LNCaP clone FGC (cell line): Measurements from ENCODE around the gene TINCR.

Source experiments
- DNase-seq: peaks from one replicate; pipeline ENCODE4 v3.0.0-alpha.2; 2011; ENCODE audit warnings: low read depth
- H3K4me3 ChIP-seq: 2 replicates; pipeline ENCODE4 v1.5.1; 2011; ENCODE audit warnings: mild to moderate bottlenecking, low read depth, low read length, control low read depth
- TF ChIP-seq, protein P1 (sequence below): IDR thresholded peaks from 2 replicates; pipeline ENCODE4 v1.5.1; 2012; ENCODE audit warnings: mild to moderate bottlenecking; ENCODE audit not compliant: control insufficient read depth, insufficient read depth; ENCODE audit errors: extremely low read depth

Gene TINCR

DNA sequence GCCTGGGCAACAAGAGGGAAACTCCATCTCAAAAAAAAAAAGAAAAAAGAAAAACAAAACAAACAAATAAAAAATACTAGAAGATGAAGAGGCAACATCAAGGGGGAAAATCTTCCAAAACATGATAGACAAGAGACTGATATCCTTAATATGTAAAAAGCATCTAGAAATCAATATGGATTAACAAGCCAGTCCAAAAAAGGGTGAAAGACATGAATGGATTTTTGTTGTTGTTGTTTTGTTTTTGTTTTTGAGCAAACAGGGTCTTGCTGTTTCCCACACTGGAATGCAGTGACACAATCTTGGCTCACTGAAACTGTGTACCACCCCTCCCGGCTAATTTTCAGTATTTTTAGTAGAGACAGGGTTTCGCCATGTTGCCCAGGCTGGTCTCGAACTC lies 4.0 kb upstream of the TINCR start:
- no peak for DNase-seq
- TF ChIP-seq, protein P1, sequence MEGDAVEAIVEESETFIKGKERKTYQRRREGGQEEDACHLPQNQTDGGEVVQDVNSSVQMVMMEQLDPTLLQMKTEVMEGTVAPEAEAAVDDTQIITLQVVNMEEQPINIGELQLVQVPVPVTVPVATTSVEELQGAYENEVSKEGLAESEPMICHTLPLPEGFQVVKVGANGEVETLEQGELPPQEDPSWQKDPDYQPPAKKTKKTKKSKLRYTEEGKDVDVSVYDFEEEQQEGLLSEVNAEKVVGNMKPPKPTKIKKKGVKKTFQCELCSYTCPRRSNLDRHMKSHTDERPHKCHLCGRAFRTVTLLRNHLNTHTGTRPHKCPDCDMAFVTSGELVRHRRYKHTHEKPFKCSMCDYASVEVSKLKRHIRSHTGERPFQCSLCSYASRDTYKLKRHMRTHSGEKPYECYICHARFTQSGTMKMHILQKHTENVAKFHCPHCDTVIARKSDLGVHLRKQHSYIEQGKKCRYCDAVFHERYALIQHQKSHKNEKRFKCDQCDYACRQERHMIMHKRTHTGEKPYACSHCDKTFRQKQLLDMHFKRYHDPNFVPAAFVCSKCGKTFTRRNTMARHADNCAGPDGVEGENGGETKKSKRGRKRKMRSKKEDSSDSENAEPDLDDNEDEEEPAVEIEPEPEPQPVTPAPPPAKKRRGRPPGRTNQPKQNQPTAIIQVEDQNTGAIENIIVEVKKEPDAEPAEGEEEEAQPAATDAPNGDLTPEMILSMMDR, result no peak
- no peak overlapping the region for H3K4me3 ChIP-seq

DNA sequence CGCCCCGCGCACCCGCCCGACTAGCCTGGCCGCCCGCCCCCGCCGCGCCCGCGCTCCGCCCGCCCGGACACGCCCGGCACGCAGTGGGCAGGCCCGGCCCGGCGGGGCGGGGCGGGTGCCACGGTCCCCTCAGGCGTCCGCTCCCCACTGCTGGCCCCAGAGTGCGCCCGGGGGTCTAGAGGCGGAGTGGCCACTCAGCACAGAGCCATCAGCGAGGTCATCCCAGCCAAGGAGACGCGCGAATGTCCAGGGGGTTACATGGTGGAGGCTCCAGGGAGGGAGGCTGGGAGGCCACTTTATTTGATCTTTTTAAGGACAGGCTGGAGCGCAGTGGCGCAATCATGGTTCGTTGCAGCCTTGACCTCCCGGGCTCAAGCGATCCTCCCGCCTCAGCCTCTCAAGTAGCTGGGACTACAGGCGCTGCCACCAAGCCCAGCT lies 236 bp upstream of the TINCR start:
- TF ChIP-seq, protein P1, result no peak
- no peak for DNase-seq
- no peak overlapping the region for H3K4me3 ChIP-seq

DNA sequence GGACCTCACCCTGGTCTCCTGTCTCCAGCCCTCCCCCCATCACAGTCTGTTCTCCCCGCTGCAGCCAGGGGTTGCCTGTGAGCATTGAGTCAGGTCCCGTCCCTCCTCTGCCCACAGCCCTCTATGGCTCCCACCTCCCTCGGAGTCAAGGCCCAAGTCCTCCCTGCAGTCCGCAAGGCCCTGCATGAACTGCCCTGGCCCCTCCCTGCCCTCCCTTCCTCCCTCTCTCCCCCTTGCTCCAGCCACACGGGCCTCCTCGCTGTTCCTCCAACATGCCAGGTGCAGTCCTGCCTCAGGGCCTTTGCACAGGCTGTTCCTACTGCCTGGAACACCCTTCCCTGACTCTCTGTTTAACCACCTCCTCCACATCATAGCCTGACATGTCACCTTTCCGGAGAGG lies 2.8 kb downstream of the TINCR start:
- no peak overlapping the region for H3K4me3 ChIP-seq
- TF ChIP-seq, protein P1, result no peak
- DNase-seq, result no peak

DNA sequence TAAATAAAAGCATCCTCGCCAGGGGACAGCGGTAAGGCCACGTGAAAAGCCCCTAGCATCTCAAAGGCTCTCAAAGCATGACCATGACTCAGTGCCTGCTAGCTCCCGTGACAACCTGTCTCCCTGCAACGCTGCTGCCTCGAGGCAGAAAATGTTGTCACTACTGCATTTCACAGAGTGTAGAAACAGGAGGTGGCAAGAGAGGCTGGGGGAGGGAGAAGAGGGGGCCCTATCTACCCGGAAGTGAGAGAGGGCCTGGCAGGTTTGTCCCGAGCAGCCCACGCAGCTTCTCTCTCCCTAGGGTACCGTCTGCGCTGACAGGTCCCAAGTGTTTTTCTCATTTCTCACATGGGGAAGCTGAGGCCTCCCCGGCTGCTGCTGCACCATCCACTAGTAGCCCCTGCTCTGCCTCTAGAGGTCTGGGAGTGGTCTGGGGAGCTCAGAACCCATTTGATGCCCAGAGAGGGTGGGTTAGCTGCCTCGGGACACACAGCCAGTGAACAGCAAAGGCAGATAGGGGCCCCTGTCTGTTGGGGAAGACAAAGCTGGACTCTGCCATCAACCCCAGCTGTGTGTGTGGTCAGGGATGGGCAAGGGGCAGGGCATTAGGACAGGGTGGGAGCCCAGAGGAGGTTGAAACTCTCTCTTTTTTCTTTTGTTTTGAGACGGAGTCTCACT lies 3.7 kb downstream of the TINCR start:
- H3K4me3 ChIP-seq, result no peak overlapping the region
- TF ChIP-seq, protein P1, result no peak
- DNase-seq, result no peak

DNA sequence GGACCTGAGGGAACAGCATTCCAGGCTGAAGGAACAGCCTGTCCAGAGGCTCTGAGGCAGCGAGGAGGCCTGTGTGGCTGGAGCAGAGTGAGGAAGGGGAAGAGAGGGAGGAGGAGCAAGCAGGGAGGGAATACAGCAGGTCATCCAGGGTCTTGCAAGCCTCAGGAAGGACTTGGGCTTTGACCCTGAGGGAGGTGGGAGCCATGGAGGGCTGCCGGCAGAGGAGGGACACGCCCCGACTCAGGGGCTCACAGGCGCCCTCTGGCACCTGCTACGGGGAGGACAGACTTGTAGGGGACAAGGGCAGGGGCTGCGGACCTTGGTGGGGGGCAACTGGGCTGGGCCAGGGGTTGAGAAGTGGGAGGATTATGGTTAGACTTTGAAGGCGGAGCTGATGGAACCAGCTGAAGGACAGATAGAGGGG lies 4.7 kb downstream of the TINCR start:
- TF ChIP-seq, protein P1, result no peak
- H3K4me3 ChIP-seq, result no peak overlapping the region
- no peak for DNase-seq

DNA sequence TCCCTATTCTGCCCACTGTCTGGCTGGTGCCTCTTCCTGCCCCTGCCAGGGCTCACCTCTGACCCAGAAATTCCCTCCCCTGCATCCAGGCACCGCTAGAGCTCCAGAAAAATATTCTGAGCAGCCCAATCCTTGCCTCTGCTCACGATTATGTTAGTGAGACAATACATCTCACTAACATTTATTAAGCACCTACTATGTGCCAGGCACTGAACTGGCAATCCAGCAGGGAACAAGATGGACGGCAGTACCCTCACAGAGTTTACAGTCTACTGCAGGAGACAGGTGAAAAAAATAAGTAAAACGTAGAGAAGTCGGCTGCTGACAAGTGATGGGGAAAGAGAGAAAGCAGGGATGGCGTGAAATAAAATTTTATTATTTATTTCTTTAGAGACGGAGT lies 5.5 kb downstream of the TINCR start:
- no peak for DNase-seq
- no peak overlapping the region for H3K4me3 ChIP-seq
- TF ChIP-seq, protein P1, result no peak

DNA sequence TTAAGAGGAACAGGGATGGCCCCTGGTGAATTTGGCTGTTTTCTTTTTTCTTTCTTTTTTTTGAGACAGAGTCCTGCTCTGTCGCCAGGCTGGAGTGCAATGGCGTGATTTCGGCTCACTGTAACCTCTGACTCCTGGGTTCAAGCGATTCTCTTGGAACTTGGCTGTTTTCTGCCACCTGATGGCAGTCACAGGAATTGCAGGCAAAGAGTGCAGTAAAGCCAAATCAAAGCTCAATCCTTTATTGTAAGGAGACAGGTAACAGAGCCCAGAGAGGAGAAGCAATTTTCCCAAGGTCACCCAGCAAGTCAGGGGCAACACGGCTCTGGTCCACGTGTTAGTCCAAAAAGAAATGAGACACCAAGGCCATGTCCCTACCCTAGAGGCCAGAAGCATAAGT lies 6.2 kb downstream of the TINCR start:
- no peak for DNase-seq
- no peak overlapping the region for H3K4me3 ChIP-seq
- TF ChIP-seq, protein P1, result peak; percentile 24; the same call in 1 of the 2 replicates
